Erythroblast (primary cell): ENCODE results near the gene GLI3.

ENCODE experiments used
- GATA1 ChIP-seq: IDR thresholded peaks from 2 replicates; pipeline ENCODE4 v1.6.1; 2011; ENCODE audit warnings: low read depth, mild to moderate bottlenecking, control low read depth, low read length, moderate library complexity
- POLR2A ChIP-seq: IDR thresholded peaks from 2 replicates; pipeline ENCODE4 v1.6.1; 2011; ENCODE audit warnings: mild to moderate bottlenecking, low read length

DNA sequence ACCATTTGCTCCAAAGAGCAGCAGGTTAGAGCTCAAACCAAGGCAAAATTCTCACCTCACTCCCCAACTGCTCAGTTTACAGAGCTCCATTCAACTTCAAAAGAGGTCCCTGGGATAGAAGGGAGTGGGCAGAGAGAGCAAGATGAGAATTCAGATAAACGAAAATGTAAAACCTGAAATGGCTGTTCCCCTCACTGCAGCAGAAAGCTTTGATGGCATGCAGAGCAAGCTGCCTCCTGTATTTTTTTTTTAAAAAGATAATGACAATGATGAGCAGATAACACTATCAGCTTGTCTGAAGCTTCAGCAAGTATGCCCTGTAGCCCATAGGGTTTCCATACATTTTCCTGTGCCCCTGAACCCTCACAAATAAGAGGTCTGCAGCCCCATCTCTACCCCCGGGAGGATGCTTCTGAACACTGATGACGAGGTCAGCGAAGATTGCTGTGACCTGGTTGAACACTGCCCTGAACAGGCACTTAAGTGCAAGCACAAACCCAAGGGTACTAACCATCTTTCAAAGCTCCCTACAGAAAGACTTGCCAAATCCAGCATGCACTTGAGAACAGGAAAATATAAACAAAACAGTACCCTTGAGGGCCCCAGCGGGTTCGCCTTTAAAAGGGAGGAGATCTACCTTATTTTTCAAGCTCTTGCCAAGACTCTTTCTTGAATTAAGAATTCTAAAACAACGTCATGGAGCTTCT, 81.3 kb downstream of the GLI3 start:
- no peak for TF ChIP-seq POLR2A
- no peak for TF ChIP-seq GATA1
